Measurements from ENCODE around the gene CHTOP. TPM values are rescaled to one million over a fixed set of nuclear protein-coding genes. Genes with fewer than 3 reads are reported as not detected.

Gene CHTOP
- polyA plus RNA-seq, 1 donor from 2014 or later: 159 TPM

- TF ChIP-seq SMC3 (conservative IDR thresholded peaks at IDR 0.05; ENCODE audit: poor library complexity) (no peak), MXI1 (conservative IDR thresholded peaks at IDR 0.05; ENCODE audit: poor library complexity, severe bottlenecking) (no peak), POLR2AphosphoS5 (IDR thresholded peaks at IDR 0.05) (no peak), EP300 (conservative IDR thresholded peaks at IDR 0.05; ENCODE audit: poor library complexity, severe bottlenecking) (no peak), CTCF (IDR thresholded peaks at IDR 0.05; ENCODE audit: poor library complexity, severe bottlenecking) (no peak), EZH2 (IDR thresholded peaks at IDR 0.05; ENCODE audit: borderline replicate concordance, insufficient read depth, low read length, poor library complexity, severe bottlenecking) (no peak), TAF1 (IDR thresholded peaks at IDR 0.05; ENCODE audit: low read depth) (no peak), RAD21 (conservative IDR thresholded peaks at IDR 0.05) (no peak), REST (IDR thresholded peaks at IDR 0.05; ENCODE audit: borderline replicate concordance) (no peak)
- Histone ChIP-seq H3K4me3 (ENCODE audit: low read length) (no peak overlapping the region), H4K20me1 (ENCODE audit: insufficient read depth) (no peaks in the 10 kb centered on the region), H3K4me2 (ENCODE audit: low read length) (no peak overlapping the region), H2AFZ (ENCODE audit: low read depth, low read length) (no peak overlapping the region), H3K9ac (ENCODE audit: low read length) (no peak overlapping the region), H3K9me2 (ENCODE audit: insufficient read depth, low read length) (no peaks in the 10 kb centered on the region), H3K9me3 (ENCODE audit: low read length) (no peaks in the 10 kb centered on the region), H3K27ac (ENCODE audit: low read length) (no peak overlapping the region), H3F3A (ENCODE audit: insufficient read depth, low read length, poor library complexity, severe bottlenecking) (no peaks in the 10 kb centered on the region), H3K36me3 (ENCODE audit: insufficient read depth, low read length) (no peaks in the 10 kb centered on the region), H3K27me3 (ENCODE audit: insufficient read depth, low read depth, low read length) (no peaks in the 10 kb centered on the region), H3K79me2 (replicated peaks; ENCODE audit: insufficient read depth, low read length) (no peaks in the 10 kb centered on the region)
Observed at GRCh38 chr1:153611356-153611755, 22.5 kb upstream of the CHTOP start.

- H3K4me2 ChIP-seq (ENCODE audit: low read length): no peak overlapping the region
- no peaks in the 10 kb centered on the region for H3K36me3 ChIP-seq (ENCODE audit: insufficient read depth, low read length)
- no peak overlapping the region for H3K9ac ChIP-seq (ENCODE audit: low read length)
- no peaks in the 10 kb centered on the region for H3K9me3 ChIP-seq (ENCODE audit: low read length)
- no peaks in the 10 kb centered on the region for H3K27me3 ChIP-seq (ENCODE audit: insufficient read depth, low read depth, low read length)
- no peaks in the 10 kb centered on the region for H3F3A ChIP-seq (ENCODE audit: insufficient read depth, low read length, poor library complexity, severe bottlenecking)
- H3K4me3 ChIP-seq (ENCODE audit: low read length): no peak overlapping the region
- TF ChIP-seq EZH2 (IDR thresholded peaks at IDR 0.05; ENCODE audit: borderline replicate concordance, insufficient read depth, low read length, poor library complexity, severe bottlenecking): no peak
- TF ChIP-seq SMC3 (conservative IDR thresholded peaks at IDR 0.05; ENCODE audit: poor library complexity): no peak
- TF ChIP-seq TAF1 (IDR thresholded peaks at IDR 0.05; ENCODE audit: low read depth): no peak
- TF ChIP-seq RAD21 (conservative IDR thresholded peaks at IDR 0.05): no peak
- no peak for TF ChIP-seq REST (IDR thresholded peaks at IDR 0.05; ENCODE audit: borderline replicate concordance)
- TF ChIP-seq MXI1 (conservative IDR thresholded peaks at IDR 0.05; ENCODE audit: poor library complexity, severe bottlenecking): no peak
- no peak overlapping the region for H3K27ac ChIP-seq (ENCODE audit: low read length)
- H3K79me2 ChIP-seq (replicated peaks; ENCODE audit: insufficient read depth, low read length): no peaks in the 10 kb centered on the region
- H2AFZ ChIP-seq (ENCODE audit: low read depth, low read length): no peak overlapping the region
- no peaks in the 10 kb centered on the region for H4K20me1 ChIP-seq (ENCODE audit: insufficient read depth)
- no peaks in the 10 kb centered on the region for H3K9me2 ChIP-seq (ENCODE audit: insufficient read depth, low read length)
Observed at GRCh38 chr1:153612111-153612754, 21.6 kb upstream of the CHTOP start.
